Colonic mucosa (tissue), 4 donors: Measurements from ENCODE around the gene PTPRN2. TPM values are rescaled to one million over a fixed set of nuclear protein-coding genes. Genes with fewer than 3 reads are reported as not detected.

Experiments used
- DNase-seq: peaks from one replicate; pipeline ENCODE4 v3.0.0-alpha.2; 2020
- H3K27ac ChIP-seq: fragments of 200-600 bp; one replicate; pipeline ENCODE4 v1.8.0; 2021
- H3K27me3 ChIP-seq: fragments of 200-600 bp; one replicate; pipeline ENCODE4 v1.8.0; 2021
- H3K36me3 ChIP-seq: fragments of 200-600 bp; one replicate; pipeline ENCODE4 v1.8.0; 2021
- H3K4me1 ChIP-seq: fragments of 200-600 bp; one replicate; pipeline ENCODE4 v1.8.0; 2021; ENCODE audit warnings: mild to moderate bottlenecking
- H3K4me3 ChIP-seq: fragments of 200-600 bp; one replicate; pipeline ENCODE4 v1.8.0; 2021
- H3K9ac ChIP-seq, 2 donors: one replicate each; pipeline ENCODE4 v1.7.0; 2013; ENCODE audit warnings: control low read depth in 2 of 2, low read depth in 2 of 2, low read length in 2 of 2
- H3K9me3 ChIP-seq: fragments of 200-600 bp; one replicate; pipeline ENCODE4 v1.8.0; 2021
- intact Hi-C: fragments of 100-400 bp; cut with DNase I; formaldehyde crosslinking; loops from one replicate; pipeline ENCODE4 v1.14.1; 2022
- total RNA-seq, 2 donors: library from RNA; stranded (reverse); fragmentation: NEBNext Ultra II Directional in 1 of 2; extraction: Animal tissue kit (Norgen Biotek cat#: 25700) in 1 of 2; gene quantifications; one replicate each; pipeline ENCODE4 v1.2.1, GENCODE V29; 2021
- TF ChIP-seq, protein P1 (sequence below): fragments of 200-600 bp; IDR thresholded peaks from one replicate; pipeline ENCODE4 v1.8.0; 2022; ENCODE audit warnings: antibody characterized with exemption, mild to moderate bottlenecking
- donor health status: healthy.
- donor health status: DM: no; HTN: no; CAD: no.
- donor health status: DM: no; HTN: no; CAD: no.

Gene PTPRN2
- total RNA-seq, 2 donors from 2014 or later = 14.7 to 21.6 TPM

DNA sequence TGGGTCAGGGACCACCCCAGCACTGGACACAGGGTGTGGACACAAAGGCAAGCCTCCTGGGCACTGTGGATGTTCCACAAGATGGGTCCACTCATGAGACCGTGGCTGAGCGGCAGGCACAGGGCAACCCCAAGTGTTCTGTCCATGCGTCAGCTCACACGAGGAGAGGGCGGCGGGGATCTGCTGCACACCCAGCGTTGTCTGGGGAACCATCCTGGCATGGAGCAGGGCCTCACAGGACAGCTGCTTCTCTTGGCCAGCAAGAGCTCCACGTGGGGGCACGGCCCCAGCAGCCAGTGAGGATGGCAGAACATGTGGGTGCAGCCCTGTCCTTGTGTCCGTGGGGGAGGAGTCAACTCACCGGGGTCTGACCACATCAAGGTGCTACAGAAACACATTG is 195.4 kb downstream of the PTPRN2 start:
- no peak overlapping the region for H3K27ac ChIP-seq
- no peak overlapping the region for H3K4me3 ChIP-seq
- TF ChIP-seq, protein P1, sequence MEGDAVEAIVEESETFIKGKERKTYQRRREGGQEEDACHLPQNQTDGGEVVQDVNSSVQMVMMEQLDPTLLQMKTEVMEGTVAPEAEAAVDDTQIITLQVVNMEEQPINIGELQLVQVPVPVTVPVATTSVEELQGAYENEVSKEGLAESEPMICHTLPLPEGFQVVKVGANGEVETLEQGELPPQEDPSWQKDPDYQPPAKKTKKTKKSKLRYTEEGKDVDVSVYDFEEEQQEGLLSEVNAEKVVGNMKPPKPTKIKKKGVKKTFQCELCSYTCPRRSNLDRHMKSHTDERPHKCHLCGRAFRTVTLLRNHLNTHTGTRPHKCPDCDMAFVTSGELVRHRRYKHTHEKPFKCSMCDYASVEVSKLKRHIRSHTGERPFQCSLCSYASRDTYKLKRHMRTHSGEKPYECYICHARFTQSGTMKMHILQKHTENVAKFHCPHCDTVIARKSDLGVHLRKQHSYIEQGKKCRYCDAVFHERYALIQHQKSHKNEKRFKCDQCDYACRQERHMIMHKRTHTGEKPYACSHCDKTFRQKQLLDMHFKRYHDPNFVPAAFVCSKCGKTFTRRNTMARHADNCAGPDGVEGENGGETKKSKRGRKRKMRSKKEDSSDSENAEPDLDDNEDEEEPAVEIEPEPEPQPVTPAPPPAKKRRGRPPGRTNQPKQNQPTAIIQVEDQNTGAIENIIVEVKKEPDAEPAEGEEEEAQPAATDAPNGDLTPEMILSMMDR = no peak
- H3K27me3 ChIP-seq = no peaks in the 10 kb centered on the region
- peaks cover 9% of the 10 kb centered on the region for H3K4me1 ChIP-seq
- no peak overlapping the region for H3K9ac ChIP-seq
- intact Hi-C loops = no loop called here
- DNase-seq = no peak
- H3K9me3 ChIP-seq = no peaks in the 10 kb centered on the region
- no peaks in the 10 kb centered on the region for H3K36me3 ChIP-seq

DNA sequence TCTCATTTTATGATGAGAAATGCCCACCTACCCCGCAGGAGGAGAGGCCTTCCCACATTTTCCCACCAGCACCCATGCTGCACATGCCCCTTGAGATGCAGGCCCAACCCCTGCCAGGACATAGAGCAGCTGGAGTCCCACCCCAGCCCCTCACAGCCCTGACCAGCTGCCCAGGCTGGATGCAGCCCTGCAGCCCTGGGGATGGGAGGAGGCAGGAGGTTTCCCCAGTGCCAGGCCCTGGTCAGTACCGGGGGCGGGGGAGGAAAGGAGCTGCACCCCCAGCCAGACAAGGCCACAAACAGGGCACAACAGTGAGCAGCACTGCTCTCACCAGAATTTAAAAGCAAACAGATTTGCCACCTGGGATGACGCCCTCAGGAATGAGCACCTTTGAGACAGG is 196.1 kb downstream of the PTPRN2 start:
- intact Hi-C loops = no loop called here
- DNase-seq = no peak
- H3K27me3 ChIP-seq = no peaks in the 10 kb centered on the region
- H3K4me1 ChIP-seq = peaks cover 6% of the 10 kb centered on the region
- no peaks in the 10 kb centered on the region for H3K9me3 ChIP-seq
- no peak overlapping the region for H3K9ac ChIP-seq
- H3K4me3 ChIP-seq = no peak overlapping the region
- TF ChIP-seq, protein P1 = no peak
- H3K36me3 ChIP-seq = no peaks in the 10 kb centered on the region
- no peak overlapping the region for H3K27ac ChIP-seq

DNA sequence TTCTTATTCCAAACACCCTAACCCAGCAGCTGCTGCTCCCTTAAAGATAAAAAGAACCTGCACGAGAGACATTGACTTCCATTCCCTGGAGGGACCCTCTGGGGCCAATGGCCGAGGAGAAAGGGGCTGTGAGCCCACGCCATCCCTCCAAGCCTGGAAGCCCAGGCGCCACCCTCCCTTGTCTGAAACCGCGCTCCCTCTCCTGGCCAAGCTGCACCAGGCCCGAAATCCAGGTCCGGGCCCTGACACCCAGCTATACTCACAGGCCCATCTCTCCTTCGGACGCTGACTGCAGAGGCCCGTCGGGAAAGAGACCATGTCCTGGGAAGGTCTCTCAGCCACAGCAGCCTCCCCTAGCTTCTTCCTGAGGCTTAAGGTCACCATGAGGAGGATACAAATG is 196.5 kb downstream of the PTPRN2 start:
- Histone ChIP-seq H3K27me3 (no peaks in the 10 kb centered on the region), H3K4me1 (peaks cover 4% of the 10 kb centered on the region), H3K9ac (no peak overlapping the region), H3K36me3 (no peaks in the 10 kb centered on the region), H3K4me3 (no peak overlapping the region), H3K27ac (no peak overlapping the region), H3K9me3 (no peaks in the 10 kb centered on the region)
- intact Hi-C loops = no loop called here
- TF ChIP-seq, protein P1 = no peak
- no peak for DNase-seq

DNA sequence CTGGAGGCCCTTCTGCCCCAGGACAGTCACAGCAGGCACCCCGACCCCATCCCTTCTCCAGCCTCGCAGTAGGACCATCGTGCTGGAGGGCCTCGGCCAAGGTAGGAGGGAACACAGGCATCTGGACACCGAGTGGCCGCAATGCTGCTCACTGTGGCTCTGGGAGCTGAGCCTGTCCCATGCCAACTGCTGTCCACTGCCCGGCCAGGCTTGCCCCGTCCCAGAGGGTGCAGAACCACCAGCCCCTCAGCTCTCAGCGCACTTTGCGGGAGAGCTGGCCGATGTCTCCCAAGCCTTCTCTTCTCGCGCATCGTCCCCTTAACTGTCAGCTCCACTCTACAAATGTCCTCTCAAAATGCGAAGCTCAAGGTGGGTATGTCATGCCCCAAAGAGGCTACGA is 197.2 kb downstream of the PTPRN2 start:
- intact Hi-C loops = no loop called here
- TF ChIP-seq, protein P1 = no peak
- no peak for DNase-seq

DNA sequence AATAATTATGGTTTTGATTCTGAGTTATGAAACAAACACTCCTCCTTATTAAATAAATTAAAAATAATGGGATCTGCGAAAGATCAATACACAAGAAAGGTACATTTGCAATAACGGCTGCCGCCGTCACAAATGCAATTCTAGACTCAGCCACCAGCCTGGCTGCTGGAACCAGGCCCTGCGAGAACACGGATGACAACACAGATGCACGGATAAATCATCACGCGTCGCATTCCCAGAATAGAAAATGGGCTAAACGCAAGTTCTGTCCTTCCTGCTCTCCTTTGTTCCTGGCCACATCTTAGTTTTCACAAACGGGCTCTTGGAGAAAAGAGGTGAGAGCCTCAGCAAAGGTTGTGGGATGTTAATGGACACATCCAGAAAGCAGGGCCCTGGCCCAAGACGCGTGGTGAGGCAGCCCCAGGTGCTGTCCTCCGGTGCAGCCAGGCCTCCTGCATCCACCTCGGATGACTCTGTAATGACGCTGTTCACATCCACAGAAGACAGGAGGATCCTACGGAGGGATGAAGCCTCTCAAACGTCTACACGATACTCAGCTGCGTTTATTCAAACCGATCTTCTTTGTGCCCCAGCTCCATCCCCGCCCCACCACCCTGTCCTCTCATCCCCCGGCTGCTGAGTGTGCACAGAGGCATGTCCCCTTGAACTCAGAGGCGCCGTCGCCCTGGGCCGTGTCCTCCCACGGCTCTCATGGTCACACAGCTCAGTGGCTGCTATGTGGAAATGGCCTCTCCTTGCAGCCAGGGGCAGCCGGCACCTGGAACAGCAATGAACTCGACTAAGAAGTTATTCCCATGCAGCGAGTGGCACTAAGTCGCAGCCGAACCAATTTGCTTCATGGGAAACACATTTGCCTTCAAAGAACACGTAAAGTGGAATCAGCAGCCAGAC is 197.9 kb downstream of the PTPRN2 start:
- Histone ChIP-seq H3K36me3 (no peaks in the 10 kb centered on the region), H3K27me3 (no peaks in the 10 kb centered on the region), H3K9me3 (no peaks in the 10 kb centered on the region), H3K4me3 (no peak overlapping the region), H3K4me1 (no peaks in the 10 kb centered on the region), H3K27ac (no peak overlapping the region), H3K9ac (no peak overlapping the region)
- no peak for DNase-seq
- TF ChIP-seq, protein P1 = no peak
- intact Hi-C loops = no loop called here

More for the DNA sequence above, 197.2 kb downstream of the PTPRN2 start:
- H3K9me3 ChIP-seq = no peaks in the 10 kb centered on the region
- no peaks in the 10 kb centered on the region for H3K27me3 ChIP-seq
- no peaks in the 10 kb centered on the region for H3K36me3 ChIP-seq
- H3K4me3 ChIP-seq = no peak overlapping the region
- H3K9ac ChIP-seq = no peak overlapping the region
- H3K4me1 ChIP-seq = no peaks in the 10 kb centered on the region
- H3K27ac ChIP-seq = no peak overlapping the region
